Gastroesophageal sphincter (tissue), 4 donors: ENCODE results near the gene RBM48. TPM values are rescaled to one million over a fixed set of nuclear protein-coding genes. Genes with fewer than 3 reads are reported as not detected.

Experiments used
- ATAC-seq: fragments of 150-250 bp; one replicate; pipeline ENCODE4 v1.9.1; 2016; ENCODE audit warnings: mild to moderate bottlenecking, moderate library complexity
- H3K27ac ChIP-seq, 4 donors: fragments of 200-600 bp; sonication (generic) in 3 of 4; 1 replicate in 3 of 4; 2 replicates in 1 of 4; pipeline ENCODE4 v1.5.1; 2016 to 2019
- H3K27me3 ChIP-seq: fragments of 200-600 bp; sonication (generic); one replicate; pipeline ENCODE4 v1.5.1; 2019
- H3K36me3 ChIP-seq, 2 donors: fragments of 200-600 bp; sonication (generic); one replicate each; pipeline ENCODE4 v1.5.1; 2019; ENCODE audit warnings: control low read depth in 1 of 2
- H3K4me1 ChIP-seq, 3 donors: fragments of 200-600 bp; sonication (generic); 1 replicate in 2 of 3; 2 replicates in 1 of 3; pipeline ENCODE4 v1.5.1; 2016 to 2019; ENCODE audit warnings: control low read depth in 2 of 3
- H3K4me3 ChIP-seq, 2 donors: fragments of 200-600 bp; sonication (generic); one replicate each; pipeline ENCODE4 v1.5.1; 2019; ENCODE audit warnings: mild to moderate bottlenecking in 1 of 2, moderate library complexity in 1 of 2
- H3K9me3 ChIP-seq, 3 donors: fragments of 200-600 bp; sonication (generic); one replicate each; pipeline ENCODE4 v1.5.1; 2017 to 2019; ENCODE audit warnings: control low read depth in 2 of 3
- EP300 ChIP-seq: sonication (generic); formaldehyde crosslinking; IDR thresholded peaks from one replicate; pipeline ENCODE4 v1.6.1; 2017; ENCODE audit warnings: antibody characterized with exemption, mild to moderate bottlenecking
- POLR2A ChIP-seq, 2 donors: fragments of 450-650 bp; IDR thresholded peaks; one replicate each; pipeline ENCODE4 v1.6.1; 2017; ENCODE audit warnings: antibody characterized with exemption in 2 of 2, mild to moderate bottlenecking in 2 of 2, moderate library complexity in 1 of 2
- POLR2AphosphoS5 ChIP-seq: sonication (generic); formaldehyde crosslinking; IDR thresholded peaks from one replicate; pipeline ENCODE4 v1.6.1; 2017; ENCODE audit warnings: antibody characterized with exemption
- WGBS, 2 donors: methylation state at CpG; one replicate each; pipeline ENCODE4 v1.1.5; 2018; ENCODE audit warnings: low coverage in 1 of 2; 5-methylcytosine and 5-hydroxymethylcytosine counted together
- total RNA-seq, 4 donors: library from RNA; depleted of rRNA; stranded (reverse); fragments of >200 nt; gene quantifications; one replicate each; pipeline ENCODE4 v1.1.0, GENCODE V29; 2016
- TF ChIP-seq, protein P1 (sequence below), 4 experiments: fragments of 200-600 bp in 2 of 4; fragments of 450-650 bp in 2 of 4; sonication (generic) in 1 of 4; IDR thresholded peaks; one replicate each; pipeline ENCODE4 v1.5.1; 2017 to 2019; ENCODE audit warnings: antibody characterized with exemption in 4 of 4, mild to moderate bottlenecking in 2 of 4, moderate library complexity in 2 of 4

The RBM48 gene
- total RNA-seq, 4 donors from 2014 or later: 6.6 to 19.6 (median 10.8) TPM

DNA sequence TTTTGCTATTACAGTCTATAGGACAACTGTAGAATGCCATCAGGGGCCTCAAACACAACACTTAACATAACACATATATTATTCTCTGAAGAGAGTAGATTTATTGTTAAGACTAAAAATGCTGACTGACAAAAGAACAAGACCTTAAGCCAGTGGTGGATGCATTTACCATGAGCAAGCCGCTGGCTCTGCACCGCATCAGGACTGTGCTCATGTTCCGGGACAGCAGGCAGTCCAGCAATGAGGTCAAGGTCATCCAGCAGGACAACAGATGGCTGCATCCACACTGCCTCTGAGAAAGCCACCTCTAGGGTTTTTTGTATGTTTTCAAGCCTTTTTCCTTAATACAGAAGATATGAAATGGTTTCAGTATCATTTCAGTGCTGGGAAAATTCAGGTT lies 24.0 kb upstream of the RBM48 start:
- H3K4me3 ChIP-seq: no peak overlapping the region
- H3K27ac ChIP-seq: no peak overlapping the region
- 71 to 86% methylated on average over 1 to 3 of the region's 3 CpGs for WGBS, 2 donors
- H3K27me3 ChIP-seq: no peaks in the 10 kb centered on the region
- H3K4me1 ChIP-seq: no peaks in the 10 kb centered on the region
- no peaks in the 10 kb centered on the region for H3K9me3 ChIP-seq
- TF ChIP-seq POLR2A (IDR thresholded peaks at IDR 0.05) (no peak), POLR2AphosphoS5 (no peak), EP300 (no peak)
- TF ChIP-seq, protein P1, sequence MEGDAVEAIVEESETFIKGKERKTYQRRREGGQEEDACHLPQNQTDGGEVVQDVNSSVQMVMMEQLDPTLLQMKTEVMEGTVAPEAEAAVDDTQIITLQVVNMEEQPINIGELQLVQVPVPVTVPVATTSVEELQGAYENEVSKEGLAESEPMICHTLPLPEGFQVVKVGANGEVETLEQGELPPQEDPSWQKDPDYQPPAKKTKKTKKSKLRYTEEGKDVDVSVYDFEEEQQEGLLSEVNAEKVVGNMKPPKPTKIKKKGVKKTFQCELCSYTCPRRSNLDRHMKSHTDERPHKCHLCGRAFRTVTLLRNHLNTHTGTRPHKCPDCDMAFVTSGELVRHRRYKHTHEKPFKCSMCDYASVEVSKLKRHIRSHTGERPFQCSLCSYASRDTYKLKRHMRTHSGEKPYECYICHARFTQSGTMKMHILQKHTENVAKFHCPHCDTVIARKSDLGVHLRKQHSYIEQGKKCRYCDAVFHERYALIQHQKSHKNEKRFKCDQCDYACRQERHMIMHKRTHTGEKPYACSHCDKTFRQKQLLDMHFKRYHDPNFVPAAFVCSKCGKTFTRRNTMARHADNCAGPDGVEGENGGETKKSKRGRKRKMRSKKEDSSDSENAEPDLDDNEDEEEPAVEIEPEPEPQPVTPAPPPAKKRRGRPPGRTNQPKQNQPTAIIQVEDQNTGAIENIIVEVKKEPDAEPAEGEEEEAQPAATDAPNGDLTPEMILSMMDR (IDR thresholded peaks at IDR 0.05): no peak
- no peak for ATAC-seq
- H3K36me3 ChIP-seq: peaks cover 3 to 100% of the 10 kb centered on the region in 2 donors

DNA sequence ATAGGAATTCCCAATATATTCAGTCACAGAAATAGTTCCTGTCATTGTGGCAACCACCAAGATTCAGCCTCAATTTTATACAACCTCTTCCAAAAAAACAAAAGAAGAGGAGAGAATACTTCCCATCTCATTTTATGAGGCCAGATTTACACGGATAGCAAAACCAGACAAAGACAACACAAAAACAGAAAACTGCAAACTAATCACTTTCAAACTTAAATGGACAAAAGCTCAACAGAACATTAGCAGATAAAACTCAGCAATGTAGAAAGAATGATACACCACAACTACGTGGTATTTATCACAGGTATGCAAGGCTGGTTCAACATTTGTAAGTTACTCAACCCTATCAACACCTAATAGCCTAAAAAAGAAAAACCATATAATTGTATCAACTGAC lies 22.2 kb upstream of the RBM48 start:
- no peak overlapping the region for H3K4me3 ChIP-seq
- TF ChIP-seq POLR2A (IDR thresholded peaks at IDR 0.05): no peak
- no peak for TF ChIP-seq POLR2AphosphoS5
- TF ChIP-seq, protein P1 (IDR thresholded peaks at IDR 0.05): no peak
- TF ChIP-seq EP300: no peak
- WGBS, 2 donors: 63 to 87% methylated on average over 2 of the region's 2 CpGs
- no peaks in the 10 kb centered on the region for H3K9me3 ChIP-seq
- no peaks in the 10 kb centered on the region for H3K27me3 ChIP-seq
- no peak for ATAC-seq
- no peak overlapping the region for H3K27ac ChIP-seq
- H3K4me1 ChIP-seq: no peaks in the 10 kb centered on the region
- H3K36me3 ChIP-seq: peaks cover 3 to 100% of the 10 kb centered on the region in 2 donors

DNA sequence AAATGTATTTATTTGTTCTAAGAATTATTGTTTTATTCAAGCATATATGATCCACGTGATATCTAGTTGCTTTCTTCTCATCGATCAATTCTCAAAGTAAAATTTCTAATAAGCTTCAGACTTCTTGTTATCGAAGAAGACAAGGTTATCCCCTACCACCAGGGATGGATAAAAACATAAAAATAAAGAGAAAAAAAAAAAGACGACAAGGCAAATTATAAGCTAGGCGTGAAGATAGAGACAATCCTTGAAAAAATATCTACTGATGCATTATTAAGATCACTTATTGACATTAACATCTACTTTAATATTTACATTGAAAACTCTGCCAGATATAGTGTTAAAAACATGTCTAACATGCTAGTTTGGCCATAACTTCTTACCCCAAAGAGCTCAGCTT lies 19.6 kb upstream of the RBM48 start:
- H3K27me3 ChIP-seq: no peaks in the 10 kb centered on the region
- no peak for ATAC-seq
- WGBS, 2 donors: 88 to 92% methylated on average over 5 of the region's 5 CpGs
- H3K9me3 ChIP-seq: no peaks in the 10 kb centered on the region
- no peak overlapping the region for H3K4me3 ChIP-seq
- TF ChIP-seq POLR2AphosphoS5 (no peak), POLR2A (IDR thresholded peaks at IDR 0.05) (no peak)
- TF ChIP-seq, protein P1 (IDR thresholded peaks at IDR 0.05): no peak
- H3K36me3 ChIP-seq: peaks cover 3 to 95% of the 10 kb centered on the region in 2 donors
- no peaks in the 10 kb centered on the region for H3K4me1 ChIP-seq
- H3K27ac ChIP-seq: no peak overlapping the region

DNA sequence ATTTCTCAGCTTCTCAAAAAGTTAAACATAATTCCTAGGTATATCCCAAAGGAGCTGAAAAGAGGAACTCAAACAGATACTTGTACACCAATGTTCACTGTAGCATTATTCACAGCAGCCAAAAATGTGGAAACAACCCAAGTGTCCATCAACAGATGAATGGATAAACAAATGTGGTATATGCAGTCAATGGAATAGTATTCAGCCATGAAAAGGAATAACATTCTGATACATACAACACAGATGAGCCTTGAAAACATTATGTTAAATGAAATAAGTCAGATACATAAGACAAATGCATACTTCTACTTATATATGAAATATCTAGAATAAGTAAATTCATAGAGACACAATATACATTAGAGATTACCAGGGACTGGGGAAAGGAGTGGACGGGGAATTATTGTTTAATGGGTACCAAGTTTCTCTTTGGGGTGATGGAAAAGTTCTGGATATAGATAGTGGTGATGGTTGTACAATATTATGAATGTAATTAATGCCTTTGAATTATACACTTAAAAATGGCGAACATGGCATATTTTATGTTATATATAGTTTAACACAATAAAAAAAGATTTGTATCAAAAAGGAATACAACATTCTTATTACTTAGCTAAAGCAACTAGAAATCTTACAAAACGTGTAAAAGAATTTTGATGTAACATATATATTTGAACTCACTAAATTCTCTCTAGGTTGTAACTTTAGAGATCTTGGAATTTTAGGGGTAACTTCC lies 15.3 kb upstream of the RBM48 start:
- no peaks in the 10 kb centered on the region for H3K9me3 ChIP-seq
- H3K27ac ChIP-seq: no peak overlapping the region
- no peak for TF ChIP-seq POLR2A (IDR thresholded peaks at IDR 0.05)
- TF ChIP-seq EP300: no peak
- TF ChIP-seq, protein P1 (IDR thresholded peaks at IDR 0.05): no peak
- no peak for TF ChIP-seq POLR2AphosphoS5
- no peak overlapping the region for H3K4me3 ChIP-seq
- ATAC-seq: no peak
- H3K4me1 ChIP-seq: no peaks in the 10 kb centered on the region
- peaks cover 0 to 92% of the 10 kb centered on the region in 2 donors for H3K36me3 ChIP-seq
- H3K27me3 ChIP-seq: no peaks in the 10 kb centered on the region
- WGBS, 2 donors: 53 to 85% methylated on average over 3 of the region's 3 CpGs

DNA sequence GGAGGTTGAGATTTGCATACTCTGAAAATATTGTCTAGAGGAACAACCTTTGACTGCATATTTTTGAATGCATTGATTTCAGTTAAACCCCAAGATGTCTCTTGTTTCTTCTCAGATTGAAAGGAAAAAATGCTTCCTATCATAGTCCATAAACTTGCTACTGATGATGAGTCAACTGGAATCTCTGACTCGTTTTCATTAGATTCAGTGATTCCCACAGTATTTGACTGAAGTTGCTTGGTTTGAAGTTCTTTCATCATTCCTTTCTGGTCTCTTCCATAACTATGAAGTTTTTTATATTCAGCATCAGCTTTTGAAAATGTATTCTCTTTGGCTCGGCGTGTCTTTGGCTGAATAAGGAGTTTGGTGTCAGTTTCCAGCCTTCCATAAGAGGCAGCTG lies 11.0 kb upstream of the RBM48 start:
- ATAC-seq: no peak
- WGBS, 2 donors: 72 to 96% methylated on average over 2 to 3 of the region's 3 CpGs

More for the DNA sequence above, 11.0 kb upstream of the RBM48 start:
- Histone ChIP-seq H3K36me3 (peaks cover 6 to 72% of the 10 kb centered on the region in 2 donors), H3K27ac (no peak overlapping the region), H3K4me1 (no peaks in the 10 kb centered on the region), H3K9me3 (no peaks in the 10 kb centered on the region), H3K4me3 (no peak overlapping the region), H3K27me3 (no peaks in the 10 kb centered on the region)
- TF ChIP-seq POLR2A (IDR thresholded peaks at IDR 0.05) (no peak), EP300 (no peak), POLR2AphosphoS5 (no peak)
- TF ChIP-seq, protein P1 (IDR thresholded peaks at IDR 0.05): no peak
